Measurements from ENCODE around the gene ARHGAP5.
"Not testable (repeated sequence)": the region's sequence is repeated elsewhere in the genome, so short reads cannot be mapped to it uniquely, and the experiment has no call there.

Gene ARHGAP5

GRCh38 chr14:32121536-32121935, 44.4 kb downstream of the ARHGAP5 start:
- no peak for DNase-seq (ENCODE audit: low read depth)

DNA sequence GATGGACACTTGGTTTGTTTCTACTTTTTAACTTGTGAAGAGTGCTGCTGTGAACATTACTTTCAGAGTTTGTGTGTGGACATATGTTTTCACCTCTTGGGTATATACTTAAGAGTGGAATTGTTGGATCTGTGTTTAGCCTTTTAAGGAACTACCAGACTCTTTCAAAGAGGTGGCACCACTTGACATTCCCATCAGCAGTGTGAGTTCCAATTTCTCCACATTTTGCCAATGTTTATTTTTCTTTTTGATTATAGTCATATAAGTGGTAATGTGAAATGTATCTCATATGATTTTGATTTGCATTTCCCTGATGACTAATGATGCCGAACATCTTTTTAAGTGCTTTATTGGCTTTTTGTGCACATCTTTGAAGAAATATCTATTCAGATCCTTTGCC, 44.8 kb downstream of the ARHGAP5 start:
- DNase-seq (ENCODE audit: low read depth) = no peak

DNA sequence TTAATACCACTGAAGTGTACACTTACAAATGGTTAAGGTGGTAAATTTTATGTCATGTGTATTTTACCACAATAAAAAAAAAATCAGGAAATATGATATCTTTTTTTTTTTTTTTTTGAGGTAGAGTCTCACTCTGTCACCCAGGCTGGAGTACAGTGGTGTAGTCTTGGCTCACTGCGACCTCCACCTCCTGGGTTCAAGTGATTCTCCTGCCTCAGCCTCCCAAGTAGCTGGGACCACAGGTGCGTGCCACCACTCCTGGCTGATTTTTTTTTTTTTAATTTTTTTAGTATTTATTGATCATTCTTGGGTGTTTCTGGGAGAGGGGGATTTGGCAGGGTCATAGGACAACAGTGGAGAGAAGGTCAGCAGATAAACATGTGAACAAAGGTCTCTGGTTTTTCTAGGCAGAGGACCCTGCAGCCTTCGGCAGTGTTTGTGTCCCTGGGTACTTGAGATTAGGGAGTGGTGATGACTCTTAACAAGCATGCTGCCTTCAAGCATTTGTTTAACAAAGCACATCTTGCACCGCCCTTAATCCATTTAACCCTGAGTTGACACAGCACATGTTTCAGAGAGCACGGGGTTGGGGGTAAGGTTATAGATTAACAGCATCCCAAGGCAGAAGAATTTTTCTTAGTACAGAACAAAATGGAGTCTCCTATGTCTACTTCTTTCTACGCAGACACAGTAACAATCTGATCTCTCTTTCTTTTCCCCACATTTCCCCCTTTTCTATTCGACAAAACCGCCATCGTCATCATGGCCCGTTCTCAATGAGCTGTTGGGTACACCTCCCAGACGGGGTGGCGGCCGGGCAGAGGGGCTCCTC, 50.0 kb downstream of the ARHGAP5 start:
- DNase-seq (ENCODE audit: low read depth) = not testable (repeated sequence)

DNA sequence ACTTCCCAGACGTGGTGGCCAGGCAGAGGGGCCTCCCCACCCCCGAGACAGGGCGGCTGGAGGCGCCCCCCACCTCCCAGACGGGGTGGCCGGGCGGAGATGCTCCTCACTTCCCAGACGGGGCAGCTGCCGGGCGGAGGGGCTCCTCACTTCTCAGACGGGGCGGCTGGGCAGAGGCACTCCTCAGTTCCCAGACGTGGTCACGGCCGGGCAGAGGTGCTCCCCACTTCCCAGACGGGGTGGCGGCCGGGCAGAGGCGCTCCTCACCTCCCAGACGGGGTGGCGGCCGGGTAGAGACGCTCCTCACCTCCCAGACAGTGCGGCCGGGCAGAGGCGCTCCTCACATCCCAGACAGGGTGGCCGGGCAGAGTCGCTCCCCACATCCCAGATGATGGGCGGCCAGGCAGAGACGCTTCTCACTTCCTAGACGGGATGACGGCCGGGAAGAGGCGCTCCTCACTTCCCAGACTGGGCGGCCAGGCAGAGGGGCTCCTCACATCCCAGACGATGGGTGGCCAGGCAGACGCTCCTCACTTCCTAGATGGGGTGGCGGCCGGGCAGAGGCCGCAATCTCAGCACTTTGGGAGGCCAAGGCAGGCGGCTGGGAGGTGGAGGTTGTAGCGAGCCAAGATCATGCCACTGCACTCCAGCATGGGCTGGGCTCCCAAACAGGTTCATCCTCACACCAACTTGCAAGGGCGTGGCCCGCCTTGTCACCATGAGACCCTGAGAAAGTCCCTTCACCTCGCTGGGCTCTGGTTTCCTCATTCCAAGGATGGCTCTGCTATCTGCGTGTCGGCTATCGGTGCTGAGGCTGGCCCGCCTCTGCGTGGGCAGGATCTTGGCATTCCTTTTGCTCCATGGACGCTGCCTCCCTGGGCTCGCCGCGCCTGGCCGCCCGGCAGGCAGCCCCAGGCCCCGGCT, 50.9 kb downstream of the ARHGAP5 start:
- DNase-seq (ENCODE audit: low read depth) = not testable (repeated sequence)

DNA sequence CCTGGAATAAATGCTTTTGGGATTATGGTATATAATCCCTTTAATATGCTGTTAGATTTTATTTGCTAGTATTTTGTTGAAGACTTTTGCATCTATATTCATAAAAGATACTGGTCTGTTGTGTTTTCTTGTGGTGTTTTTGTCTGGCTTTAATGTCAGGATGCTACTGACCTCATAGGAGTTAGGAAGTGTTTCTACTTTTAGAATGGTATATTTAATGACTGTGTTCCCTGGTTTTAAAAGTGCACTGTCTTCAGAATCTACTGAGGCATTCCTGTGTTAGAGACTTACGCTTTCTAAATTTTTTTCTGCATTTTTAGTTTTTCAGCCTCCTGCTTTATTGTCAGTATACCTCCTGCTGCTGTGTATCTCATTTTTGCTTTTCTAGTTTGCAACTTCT, 51.6 kb downstream of the ARHGAP5 start:
- no peak for DNase-seq (ENCODE audit: low read depth)

GRCh38 chr14:32129124-32129523, 52.0 kb downstream of the ARHGAP5 start:
- no peak for DNase-seq (ENCODE audit: low read depth)

DNA sequence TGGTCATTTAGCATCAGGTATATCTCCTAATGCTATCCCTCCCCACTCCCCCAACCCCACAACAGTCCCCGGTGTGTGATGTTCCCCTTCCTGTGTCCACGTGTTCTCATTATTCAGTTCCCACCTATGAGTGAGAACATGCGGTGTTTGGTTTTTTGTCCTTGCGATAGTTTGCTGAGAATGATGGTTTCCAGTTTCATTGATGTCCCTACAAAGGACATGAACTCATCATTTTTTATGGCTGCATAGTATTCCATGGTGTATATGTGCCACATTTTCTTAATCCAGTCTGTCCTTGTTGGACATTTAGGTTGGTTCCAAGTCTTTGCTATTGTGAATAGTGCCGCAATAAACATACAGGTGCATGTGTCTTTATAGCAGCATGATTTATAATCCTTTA, 54.6 kb downstream of the ARHGAP5 start:
- DNase-seq (ENCODE audit: low read depth) = not testable (repeated sequence)

DNA sequence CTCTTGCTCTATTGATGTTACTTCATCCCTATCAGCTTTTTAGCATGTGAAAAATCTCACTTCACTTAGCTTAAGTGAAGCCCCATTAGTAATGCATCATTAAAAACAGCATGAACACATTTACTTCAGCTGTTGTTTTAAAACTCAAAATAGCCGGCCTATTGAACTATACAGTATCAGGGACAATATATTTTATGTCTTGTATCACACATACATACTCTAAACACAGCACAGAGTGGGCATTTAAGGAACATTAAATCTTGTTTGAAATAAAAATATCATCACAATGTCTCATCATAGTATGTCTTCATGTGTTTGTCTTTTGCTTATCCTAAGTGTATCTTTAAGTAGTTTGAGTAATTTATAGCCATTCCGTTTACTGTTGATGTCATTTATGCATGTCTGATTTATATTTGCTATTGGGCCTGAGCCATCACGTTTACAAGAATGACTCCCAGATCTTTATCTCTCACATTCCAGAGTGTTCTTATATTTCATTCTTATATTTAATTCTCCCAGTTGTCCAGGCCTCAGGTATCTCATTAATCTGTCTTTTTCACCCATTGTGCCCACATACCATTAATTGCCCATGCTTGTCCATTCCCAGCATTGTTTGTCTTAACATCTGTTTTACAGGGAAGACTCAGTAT, 57.5 kb downstream of the ARHGAP5 start:
- DNase-seq (ENCODE audit: low read depth) = no peak

GRCh38 chr14:32136027-32136825, 59.1 kb downstream of the ARHGAP5 start:
- DNase-seq (ENCODE audit: low read depth) = no peak

DNA sequence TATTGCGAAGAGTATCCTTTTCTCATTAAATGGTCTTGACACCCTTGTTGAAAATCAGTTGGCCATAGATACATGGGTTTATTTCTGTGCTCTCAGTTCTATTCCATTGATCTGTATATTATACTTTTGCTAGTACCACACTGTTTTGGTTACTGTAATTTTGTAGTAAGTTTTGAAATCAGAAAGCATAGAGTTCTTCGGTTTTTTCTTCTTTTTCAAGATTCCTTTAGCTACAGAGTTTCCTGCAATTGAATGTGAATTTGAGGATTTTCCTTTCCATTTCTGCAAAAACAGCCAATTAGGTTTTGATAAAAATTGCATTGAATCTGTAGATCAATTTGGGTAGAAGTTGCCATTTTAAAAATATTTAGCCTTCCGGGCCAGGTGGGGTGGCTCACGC, 60.2 kb downstream of the ARHGAP5 start:
- no peak for DNase-seq (ENCODE audit: low read depth)

DNA sequence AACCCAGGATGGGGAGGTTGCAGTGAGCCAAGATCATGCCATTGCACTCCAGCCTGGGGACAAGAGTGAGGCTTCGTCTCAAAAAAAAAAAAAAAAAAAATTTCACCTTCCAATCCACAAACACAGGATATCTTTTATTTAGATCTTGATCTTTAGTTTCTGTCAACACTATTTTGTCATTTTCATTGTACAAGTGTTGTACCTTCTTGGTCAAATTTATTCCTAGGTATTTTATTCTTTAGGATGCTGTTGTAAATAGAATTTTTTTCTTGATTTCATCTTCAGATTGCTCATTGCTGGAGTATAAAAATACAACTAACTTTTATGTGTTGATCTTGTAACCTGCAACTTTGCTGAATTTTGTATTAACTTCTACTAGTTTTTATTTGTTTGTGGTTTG, 60.8 kb downstream of the ARHGAP5 start:
- no peak for DNase-seq (ENCODE audit: low read depth)

GRCh38 chr14:32142341-32142740, 65.2 kb downstream of the ARHGAP5 start:
- no peak for DNase-seq (ENCODE audit: low read depth)

- no peak for DNase-seq (ENCODE audit: low read depth)
These were observed 65.8 kb downstream of the ARHGAP5 start for GRCh38 chr14:32142754-32143437.

DNA sequence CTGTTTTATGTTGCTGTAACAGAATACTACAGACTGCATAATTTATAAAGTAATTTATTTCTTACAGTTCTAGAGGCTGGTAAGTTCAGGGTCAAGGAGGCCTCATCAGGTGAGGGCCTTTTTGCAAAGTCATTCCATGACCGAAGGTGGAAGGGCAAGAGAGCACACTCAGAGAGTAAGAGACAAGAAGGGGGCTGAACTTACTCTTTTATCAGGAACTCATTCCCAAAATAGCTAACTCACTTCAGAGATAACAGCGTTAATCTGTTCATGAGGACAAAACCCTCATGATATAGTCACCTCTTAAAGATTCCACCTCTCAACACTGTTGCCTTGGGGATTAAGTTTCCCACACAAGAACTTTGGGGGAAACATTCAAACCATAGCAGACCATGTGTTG, 73.3 kb downstream of the ARHGAP5 start:
- DNase-seq (ENCODE audit: low read depth) = no peak

GRCh38 chr14:32166029-32166428, 88.9 kb downstream of the ARHGAP5 start:
- no peak for DNase-seq (ENCODE audit: low read depth)

DNA sequence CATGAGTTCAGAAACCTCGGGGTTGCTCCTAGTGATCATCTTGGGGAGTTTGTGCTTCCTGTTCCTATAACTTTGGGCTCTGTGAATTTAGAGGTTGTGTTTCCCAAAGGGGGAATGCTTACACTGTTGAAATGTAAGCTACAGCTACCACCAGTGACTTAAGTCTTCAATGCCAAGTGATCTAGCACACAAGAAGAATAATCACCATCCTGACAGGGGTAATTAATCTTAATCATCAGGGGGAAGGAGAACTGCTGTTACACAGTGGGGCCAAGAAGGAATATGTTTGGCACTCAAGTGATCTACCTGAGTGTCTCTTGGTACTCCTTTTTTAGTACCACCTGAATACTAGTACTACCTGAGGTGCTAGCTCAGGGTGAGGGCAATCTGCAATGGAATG, 89.8 kb downstream of the ARHGAP5 start:
- no peak for DNase-seq (ENCODE audit: low read depth)

- no peak for DNase-seq (ENCODE audit: low read depth)
These were observed 90.8 kb downstream of the ARHGAP5 start for GRCh38 chr14:32167907-32168306.

DNA sequence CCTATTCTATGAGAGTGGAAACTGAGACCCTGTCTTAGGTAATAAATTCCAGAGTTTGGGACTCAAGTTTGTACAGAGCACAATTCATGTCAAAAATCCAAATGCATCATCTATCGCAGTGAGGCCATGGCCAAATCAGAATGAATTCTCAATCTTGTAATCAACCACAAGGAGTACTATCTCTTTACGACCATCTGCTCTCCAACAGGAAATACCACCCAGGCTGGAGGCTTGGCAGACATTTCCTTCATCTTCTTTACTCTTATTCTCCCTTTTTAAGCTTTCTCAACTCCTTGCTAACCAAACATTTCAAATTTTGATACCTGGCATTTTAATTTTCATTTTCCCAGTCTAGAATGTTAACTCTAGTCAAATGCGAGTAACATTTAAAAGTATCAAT, 92.1 kb downstream of the ARHGAP5 start:
- DNase-seq (ENCODE audit: low read depth) = no peak

GRCh38 chr14:32171469-32171868, 94.4 kb downstream of the ARHGAP5 start:
- no peak for DNase-seq (ENCODE audit: low read depth)

DNA sequence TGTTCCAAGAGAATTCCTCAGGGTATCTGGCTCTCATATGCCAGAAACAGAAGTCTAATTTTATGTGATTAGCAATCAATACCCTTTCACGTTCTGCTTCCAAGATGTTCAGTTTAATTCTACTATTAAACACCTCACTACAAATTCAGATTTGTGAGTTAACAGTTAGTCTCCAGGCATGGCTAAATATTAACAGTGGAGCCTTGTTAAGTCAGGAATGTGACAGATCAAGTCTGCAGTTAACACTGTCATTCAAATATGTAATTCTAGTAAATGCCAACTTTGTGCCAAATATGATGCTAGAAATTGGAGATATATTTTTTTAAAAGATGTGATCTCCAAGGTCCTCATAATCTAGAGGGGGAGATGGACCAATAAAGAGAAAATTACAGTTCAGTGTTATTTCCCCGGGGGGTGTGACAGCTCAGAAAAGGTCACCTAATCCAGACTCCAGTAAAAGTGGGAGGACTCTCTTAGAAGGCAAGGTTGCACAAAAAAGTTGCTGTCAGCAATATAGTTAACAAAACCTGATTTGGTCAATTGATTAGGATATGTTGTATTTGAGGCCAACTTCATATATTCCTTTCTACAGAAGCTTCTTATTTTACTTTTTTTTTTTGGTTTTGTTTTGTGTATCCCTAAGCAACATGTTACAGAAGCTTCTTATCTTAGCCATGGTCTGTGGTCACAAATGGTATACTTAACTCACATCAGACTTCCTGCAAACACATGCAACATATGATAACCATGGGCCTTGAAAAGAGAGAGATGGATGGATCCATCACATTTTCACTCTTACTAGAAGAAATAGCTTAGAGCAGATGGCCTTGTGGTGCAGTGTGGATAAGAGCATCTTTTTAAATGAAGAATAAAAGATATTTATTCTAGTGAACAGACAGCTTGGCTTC, 106.3 kb downstream of the ARHGAP5 start:
- DNase-seq (ENCODE audit: low read depth) = no peak

Measured in non-pigmented ciliary epithelial cell (primary cell).